HG02981 (cell line): ENCODE results near the gene RREB1.
"Not testable (repeated sequence)": the region's sequence is repeated elsewhere in the genome, so short reads cannot be mapped to it uniquely, and the experiment has no call there.

Source experiments
- ATAC-seq: cut with Tn5 transposase; IDR thresholded peaks from one replicate; pipeline ENCODE4 v1.9.1; 2021; ENCODE audit warnings: mild to moderate bottlenecking, moderate library complexity; ENCODE audit not compliant: unreplicated experiment

Gene RREB1

GRCh38 chr6:7144872-7145584 lies 37.3 kb downstream of the RREB1 start:
- no peak for ATAC-seq

- ATAC-seq: no peak
Observed at GRCh38 chr6:7145585-7145884, 37.8 kb downstream of the RREB1 start.

GRCh38 chr6:7145885-7146828 lies 38.4 kb downstream of the RREB1 start:
- peak; percentile 56 for ATAC-seq

- no peak for ATAC-seq
Observed at GRCh38 chr6:7147051-7147671, 39.4 kb downstream of the RREB1 start.

GRCh38 chr6:7148100-7148822 lies 40.5 kb downstream of the RREB1 start:
- ATAC-seq: no peak

- ATAC-seq: no peak
Observed at GRCh38 chr6:7150381-7151064, 42.8 kb downstream of the RREB1 start.

GRCh38 chr6:7151381-7151780 lies 43.6 kb downstream of the RREB1 start:
- no peak for ATAC-seq

- no peak for ATAC-seq
Observed at GRCh38 chr6:7152462-7152861, 44.7 kb downstream of the RREB1 start.

- no peak for ATAC-seq
Observed at GRCh38 chr6:7153789-7154188, 46.0 kb downstream of the RREB1 start.

- ATAC-seq: peak; percentile 76
Observed at GRCh38 chr6:7154341-7155139, 46.8 kb downstream of the RREB1 start.

- peak; percentile 38 for ATAC-seq
Observed at GRCh38 chr6:7155871-7156579, 48.3 kb downstream of the RREB1 start.

GRCh38 chr6:7156643-7157278 lies 49.0 kb downstream of the RREB1 start:
- ATAC-seq: no peak

- ATAC-seq: not testable (repeated sequence)
Observed at GRCh38 chr6:7157307-7157706, 49.5 kb downstream of the RREB1 start.

GRCh38 chr6:7157752-7158616 lies 50.2 kb downstream of the RREB1 start:
- no peak for ATAC-seq

GRCh38 chr6:7159790-7160525 lies 52.2 kb downstream of the RREB1 start:
- ATAC-seq: no peak

GRCh38 chr6:7161253-7161623 lies 53.5 kb downstream of the RREB1 start:
- ATAC-seq: no peak

GRCh38 chr6:7161845-7162244 lies 54.1 kb downstream of the RREB1 start:
- no peak for ATAC-seq
